ENCODE results near the gene CDS2. TPM values are rescaled to one million over a fixed set of nuclear protein-coding genes. Genes with fewer than 3 reads are reported as not detected.

The CDS2 gene
- total and polyA plus RNA-seq, 10 of the 15 experiments (the other 5 are each of a cell fraction or from before 2014, with no cell fraction given): 11.5 to 94.7 (median 23.1) TPM

DNA sequence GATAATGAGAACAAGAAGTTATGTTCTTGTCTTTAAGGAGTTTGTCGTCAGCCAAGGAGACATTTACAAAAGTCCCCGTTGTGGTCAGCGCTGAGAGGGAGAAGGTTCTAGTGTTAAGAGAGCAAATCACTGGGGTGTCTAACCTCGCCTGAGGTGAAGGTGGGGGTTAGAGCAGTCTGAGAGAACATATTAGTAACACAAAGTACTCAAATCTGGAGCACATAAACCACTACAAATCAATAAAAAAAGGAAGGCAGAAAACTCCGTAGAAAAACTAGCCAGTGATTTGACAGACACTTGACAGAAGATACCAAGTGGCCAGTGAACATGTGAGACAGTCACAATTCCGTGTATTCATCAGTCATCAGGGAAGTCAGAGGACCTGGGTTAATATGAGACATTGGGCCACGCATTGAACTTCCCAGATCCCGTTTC, 45.4 kb downstream of the CDS2 start (continued):
- TF ChIP-seq, protein P1, sequence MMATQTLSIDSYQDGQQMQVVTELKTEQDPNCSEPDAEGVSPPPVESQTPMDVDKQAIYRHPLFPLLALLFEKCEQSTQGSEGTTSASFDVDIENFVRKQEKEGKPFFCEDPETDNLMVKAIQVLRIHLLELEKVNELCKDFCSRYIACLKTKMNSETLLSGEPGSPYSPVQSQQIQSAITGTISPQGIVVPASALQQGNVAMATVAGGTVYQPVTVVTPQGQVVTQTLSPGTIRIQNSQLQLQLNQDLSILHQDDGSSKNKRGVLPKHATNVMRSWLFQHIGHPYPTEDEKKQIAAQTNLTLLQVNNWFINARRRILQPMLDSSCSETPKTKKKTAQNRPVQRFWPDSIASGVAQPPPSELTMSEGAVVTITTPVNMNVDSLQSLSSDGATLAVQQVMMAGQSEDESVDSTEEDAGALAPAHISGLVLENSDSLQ (IDR thresholded peaks at IDR 0.05): peak; percentile 73
- TF ChIP-seq TCF7 (IDR thresholded peaks at IDR 0.05; ENCODE audit: borderline replicate concordance) (no peak), MTA3 (IDR thresholded peaks at IDR 0.05; ENCODE audit: borderline replicate concordance, low read length) (peak; percentile 59; the same call in 1 of the 2 replicates), ZNF207 (IDR thresholded peaks at IDR 0.05; ENCODE audit: borderline replicate concordance) (no peak), ETV6 (conservative IDR thresholded peaks at IDR 0.05 in 1 of 2, IDR thresholded peaks at IDR 0.05 in 1 of 2; ENCODE audit: borderline replicate concordance in 1 of 2, low read depth in 1 of 2) (no peak), NR2F1 (conservative IDR thresholded peaks at IDR 0.05) (peak; percentile 68), BCL11A (IDR thresholded peaks at IDR 0.05; ENCODE audit: low read depth, low read length) (peak; percentile 16; the same call in 1 of the 2 replicates), SUPT20H (IDR thresholded peaks at IDR 0.05; ENCODE audit: borderline replicate concordance, control insufficient read depth, low read depth, low read length) (no peak), ASH2L (IDR thresholded peaks at IDR 0.05; ENCODE audit: borderline replicate concordance, low read depth) (no peak), CBX3 (IDR thresholded peaks at IDR 0.05; ENCODE audit: borderline replicate concordance, low read depth) (no peak), KDM1A (IDR thresholded peaks at IDR 0.05; ENCODE audit: borderline replicate concordance) (no peak), BHLHE40 (IDR thresholded peaks at IDR 0.05; ENCODE audit: borderline replicate concordance in 1 of 2, low read depth in 2 of 2, low read length in 1 of 2) (peak in 1 of 2 experiments; percentile 27; a peak in 1 of 4 replicates)
- TF ChIP-seq, protein P2, sequence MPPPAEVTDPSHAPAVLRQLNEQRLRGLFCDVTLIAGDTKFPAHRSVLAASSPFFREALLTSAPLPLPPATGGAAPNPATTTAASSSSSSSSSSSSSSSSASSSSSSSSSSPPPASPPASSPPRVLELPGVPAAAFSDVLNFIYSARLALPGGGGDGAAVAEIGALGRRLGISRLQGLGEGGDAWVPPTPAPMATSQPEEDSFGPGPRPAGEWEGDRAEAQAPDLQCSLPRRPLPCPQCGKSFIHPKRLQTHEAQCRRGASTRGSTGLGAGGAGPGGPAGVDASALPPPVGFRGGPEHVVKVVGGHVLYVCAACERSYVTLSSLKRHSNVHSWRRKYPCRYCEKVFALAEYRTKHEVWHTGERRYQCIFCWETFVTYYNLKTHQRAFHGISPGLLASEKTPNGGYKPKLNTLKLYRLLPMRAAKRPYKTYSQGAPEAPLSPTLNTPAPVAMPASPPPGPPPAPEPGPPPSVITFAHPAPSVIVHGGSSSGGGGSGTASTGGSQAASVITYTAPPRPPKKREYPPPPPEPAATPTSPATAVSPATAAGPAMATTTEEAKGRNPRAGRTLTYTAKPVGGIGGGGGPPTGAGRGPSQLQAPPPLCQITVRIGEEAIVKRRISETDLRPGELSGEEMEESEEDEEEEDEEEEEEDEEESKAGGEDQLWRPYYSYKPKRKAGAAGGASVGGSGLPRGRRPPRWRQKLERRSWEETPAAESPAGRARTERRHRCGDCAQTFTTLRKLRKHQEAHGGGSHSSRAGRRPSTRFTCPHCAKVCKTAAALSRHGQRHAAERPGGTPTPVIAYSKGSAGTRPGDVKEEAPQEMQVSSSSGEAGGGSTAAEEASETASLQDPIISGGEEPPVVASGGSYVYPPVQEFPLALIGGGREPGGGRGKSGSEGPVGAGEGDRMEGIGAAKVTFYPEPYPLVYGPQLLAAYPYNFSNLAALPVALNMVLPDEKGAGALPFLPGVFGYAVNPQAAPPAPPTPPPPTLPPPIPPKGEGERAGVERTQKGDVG (CRISPR knock-in tag; IDR thresholded peaks at IDR 0.05): no peak
- TF ChIP-seq, protein P3, sequence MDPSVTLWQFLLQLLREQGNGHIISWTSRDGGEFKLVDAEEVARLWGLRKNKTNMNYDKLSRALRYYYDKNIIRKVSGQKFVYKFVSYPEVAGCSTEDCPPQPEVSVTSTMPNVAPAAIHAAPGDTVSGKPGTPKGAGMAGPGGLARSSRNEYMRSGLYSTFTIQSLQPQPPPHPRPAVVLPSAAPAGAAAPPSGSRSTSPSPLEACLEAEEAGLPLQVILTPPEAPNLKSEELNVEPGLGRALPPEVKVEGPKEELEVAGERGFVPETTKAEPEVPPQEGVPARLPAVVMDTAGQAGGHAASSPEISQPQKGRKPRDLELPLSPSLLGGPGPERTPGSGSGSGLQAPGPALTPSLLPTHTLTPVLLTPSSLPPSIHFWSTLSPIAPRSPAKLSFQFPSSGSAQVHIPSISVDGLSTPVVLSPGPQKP (IDR thresholded peaks at IDR 0.05; ENCODE audit: low read depth, low read length): no peak
- TF ChIP-seq, protein P4, sequence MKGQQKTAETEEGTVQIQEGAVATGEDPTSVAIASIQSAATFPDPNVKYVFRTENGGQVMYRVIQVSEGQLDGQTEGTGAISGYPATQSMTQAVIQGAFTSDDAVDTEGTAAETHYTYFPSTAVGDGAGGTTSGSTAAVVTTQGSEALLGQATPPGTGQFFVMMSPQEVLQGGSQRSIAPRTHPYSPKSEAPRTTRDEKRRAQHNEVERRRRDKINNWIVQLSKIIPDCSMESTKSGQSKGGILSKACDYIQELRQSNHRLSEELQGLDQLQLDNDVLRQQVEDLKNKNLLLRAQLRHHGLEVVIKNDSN (IDR thresholded peaks at IDR 0.05; ENCODE audit: borderline replicate concordance, extremely low read length, insufficient read depth, low read depth, low read length): no peak
- TF ChIP-seq, protein P5, sequence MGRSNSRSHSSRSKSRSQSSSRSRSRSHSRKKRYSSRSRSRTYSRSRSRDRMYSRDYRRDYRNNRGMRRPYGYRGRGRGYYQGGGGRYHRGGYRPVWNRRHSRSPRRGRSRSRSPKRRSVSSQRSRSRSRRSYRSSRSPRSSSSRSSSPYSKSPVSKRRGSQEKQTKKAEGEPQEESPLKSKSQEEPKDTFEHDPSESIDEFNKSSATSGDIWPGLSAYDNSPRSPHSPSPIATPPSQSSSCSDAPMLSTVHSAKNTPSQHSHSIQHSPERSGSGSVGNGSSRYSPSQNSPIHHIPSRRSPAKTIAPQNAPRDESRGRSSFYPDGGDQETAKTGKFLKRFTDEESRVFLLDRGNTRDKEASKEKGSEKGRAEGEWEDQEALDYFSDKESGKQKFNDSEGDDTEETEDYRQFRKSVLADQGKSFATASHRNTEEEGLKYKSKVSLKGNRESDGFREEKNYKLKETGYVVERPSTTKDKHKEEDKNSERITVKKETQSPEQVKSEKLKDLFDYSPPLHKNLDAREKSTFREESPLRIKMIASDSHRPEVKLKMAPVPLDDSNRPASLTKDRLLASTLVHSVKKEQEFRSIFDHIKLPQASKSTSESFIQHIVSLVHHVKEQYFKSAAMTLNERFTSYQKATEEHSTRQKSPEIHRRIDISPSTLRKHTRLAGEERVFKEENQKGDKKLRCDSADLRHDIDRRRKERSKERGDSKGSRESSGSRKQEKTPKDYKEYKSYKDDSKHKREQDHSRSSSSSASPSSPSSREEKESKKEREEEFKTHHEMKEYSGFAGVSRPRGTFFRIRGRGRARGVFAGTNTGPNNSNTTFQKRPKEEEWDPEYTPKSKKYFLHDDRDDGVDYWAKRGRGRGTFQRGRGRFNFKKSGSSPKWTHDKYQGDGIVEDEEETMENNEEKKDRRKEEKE (IDR thresholded peaks at IDR 0.05): no peak
- TF ChIP-seq, protein P6, sequence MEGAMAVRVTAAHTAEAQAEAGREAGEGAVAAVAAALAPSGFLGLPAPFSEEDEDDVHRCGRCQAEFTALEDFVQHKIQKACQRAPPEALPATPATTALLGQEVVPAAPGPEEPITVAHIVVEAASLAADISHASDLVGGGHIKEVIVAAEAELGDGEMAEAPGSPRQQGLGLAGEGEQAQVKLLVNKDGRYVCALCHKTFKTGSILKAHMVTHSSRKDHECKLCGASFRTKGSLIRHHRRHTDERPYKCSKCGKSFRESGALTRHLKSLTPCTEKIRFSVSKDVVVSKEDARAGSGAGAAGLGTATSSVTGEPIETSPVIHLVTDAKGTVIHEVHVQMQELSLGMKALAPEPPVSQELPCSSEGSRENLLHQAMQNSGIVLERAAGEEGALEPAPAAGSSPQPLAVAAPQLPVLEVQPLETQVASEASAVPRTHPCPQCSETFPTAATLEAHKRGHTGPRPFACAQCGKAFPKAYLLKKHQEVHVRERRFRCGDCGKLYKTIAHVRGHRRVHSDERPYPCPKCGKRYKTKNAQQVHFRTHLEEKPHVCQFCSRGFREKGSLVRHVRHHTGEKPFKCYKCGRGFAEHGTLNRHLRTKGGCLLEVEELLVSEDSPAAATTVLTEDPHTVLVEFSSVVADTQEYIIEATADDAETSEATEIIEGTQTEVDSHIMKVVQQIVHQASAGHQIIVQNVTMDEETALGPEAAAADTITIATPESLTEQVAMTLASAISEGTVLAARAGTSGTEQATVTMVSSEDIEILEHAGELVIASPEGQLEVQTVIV (IDR thresholded peaks at IDR 0.05; ENCODE audit: borderline replicate concordance, partially characterized antibody): no peak

All from GM12878 (cell line).